Measurements from ENCODE around the gene IQCN. TPM values are rescaled to one million over a fixed set of nuclear protein-coding genes. Genes with fewer than 3 reads are reported as not detected.

Gene IQCN
- total RNA-seq = 10 to 100 TPM in 1 of 2 donors, 1 to 10 TPM in 1; 8.7 to 29.2 TPM

- DNase-seq (ENCODE audit: low spot score) (no peak), ATAC-seq (ENCODE audit: insufficient number of reproducible peaks, low FRiP score, low read depth) (no peak)
- H3K4me1 ChIP-seq (ENCODE audit: control insufficient read depth in 1 of 2, low read depth in 2 of 2) = peaks cover 36 to 61% of the 10 kb centered on the region in 2 donors
- no peaks in the 10 kb centered on the region for H3K27me3 ChIP-seq (replicated peaks; ENCODE audit: insufficient read depth)
- H3K9me3 ChIP-seq = no peaks in the 10 kb centered on the region
- H3K36me3 ChIP-seq = peaks cover 21% of the 10 kb centered on the region
- peak within 1 kb of the TSS; percentile 19 for H3K4me3 ChIP-seq
- no peak for TF ChIP-seq CTCF (IDR thresholded peaks at IDR 0.05)
- peak within 1 kb of the TSS; percentile 50 to 58 for H3K27ac ChIP-seq
Observed at GRCh38 chr19:18274219-18274780, at the start of gene IQCN. Gene IQCN, minus strand, starts transcription at chr19:18274452. Its CDS starts 4,974 bp downstream, at chr19:18269478.

GRCh38 chr19:18322759-18323460 lies 48.7 kb upstream of the IQCN start, which contains the start of gene LSM4:
Gene LSM4, minus strand, starts transcription at chr19:18323076. Its CDS starts 56 bp downstream, at chr19:18323020.
- ATAC-seq (ENCODE audit: insufficient number of reproducible peaks, low FRiP score, low read depth) (peak; percentile 95), DNase-seq (ENCODE audit: low spot score) (peak; percentile 93)
- H3K27me3 ChIP-seq (replicated peaks; ENCODE audit: insufficient read depth) = no peaks in the 10 kb centered on the region
- TF ChIP-seq CTCF (IDR thresholded peaks at IDR 0.05) = no peak
- peak within 1 kb of the TSS; percentile 78 for H3K4me3 ChIP-seq
- H3K27ac ChIP-seq = peak within 1 kb of the TSS; percentile 86
- peaks cover 16 to 28% of the 10 kb centered on the region in 2 donors for H3K4me1 ChIP-seq (ENCODE audit: control insufficient read depth in 1 of 2, low read depth in 2 of 2)
- no peaks in the 10 kb centered on the region for H3K36me3 ChIP-seq
- no peaks in the 10 kb centered on the region for H3K9me3 ChIP-seq

- DNase-seq (ENCODE audit: low spot score) = no peak
- H3K27ac ChIP-seq = peak overlapping the region; percentile 78
- ATAC-seq (ENCODE audit: insufficient number of reproducible peaks, low FRiP score, low read depth) = no peak
- no peaks in the 10 kb centered on the region for H3K27me3 ChIP-seq (replicated peaks; ENCODE audit: insufficient read depth)
- TF ChIP-seq CTCF (IDR thresholded peaks at IDR 0.05) = no peak
- no peaks in the 10 kb centered on the region for H3K9me3 ChIP-seq
- peaks cover 16 to 28% of the 10 kb centered on the region in 2 donors for H3K4me1 ChIP-seq (ENCODE audit: control insufficient read depth in 1 of 2, low read depth in 2 of 2)
- H3K36me3 ChIP-seq = no peaks in the 10 kb centered on the region
- H3K4me3 ChIP-seq = peak overlapping the region; percentile 78
Observed at GRCh38 chr19:18322318-18322758, 48.1 kb upstream of the IQCN start.

GRCh38 chr19:18321734-18322102 lies 47.5 kb upstream of the IQCN start:
- no peaks in the 10 kb centered on the region for H3K9me3 ChIP-seq
- ATAC-seq (ENCODE audit: insufficient number of reproducible peaks, low FRiP score, low read depth) = no peak
- H3K4me1 ChIP-seq (ENCODE audit: control insufficient read depth in 1 of 2, low read depth in 2 of 2) = peaks cover 16 to 28% of the 10 kb centered on the region in 2 donors
- H3K27ac ChIP-seq = no peak overlapping the region
- no peaks in the 10 kb centered on the region for H3K27me3 ChIP-seq (replicated peaks; ENCODE audit: insufficient read depth)
- TF ChIP-seq CTCF (IDR thresholded peaks at IDR 0.05) = no peak
- H3K36me3 ChIP-seq = no peaks in the 10 kb centered on the region
- H3K4me3 ChIP-seq = peak overlapping the region; percentile 78
- no peak for DNase-seq (ENCODE audit: low spot score)

- Histone ChIP-seq H3K4me3 (no peak overlapping the region), H3K4me1 (ENCODE audit: control insufficient read depth in 1 of 2, low read depth in 2 of 2) (peaks cover 16 to 28% of the 10 kb centered on the region in 2 donors), H3K27me3 (replicated peaks; ENCODE audit: insufficient read depth) (no peaks in the 10 kb centered on the region), H3K9me3 (no peaks in the 10 kb centered on the region), H3K27ac (no peak overlapping the region), H3K36me3 (no peaks in the 10 kb centered on the region)
- ATAC-seq (ENCODE audit: insufficient number of reproducible peaks, low FRiP score, low read depth) = no peak
- no peak for TF ChIP-seq CTCF (IDR thresholded peaks at IDR 0.05)
- DNase-seq (ENCODE audit: low spot score) = no peak
Observed at GRCh38 chr19:18320865-18321733, 46.8 kb upstream of the IQCN start.

Data from thoracic aorta (tissue), 2 donors.